HG02571 (cell line): ENCODE results near the gene JAM2.
"Not testable (repeated sequence)": the region's sequence is repeated elsewhere in the genome, so short reads cannot be mapped to it uniquely, and the experiment has no call there.

Experiments
- ATAC-seq: cut with Tn5 transposase; IDR thresholded peaks from one replicate; pipeline ENCODE4 v1.9.1; 2021; ENCODE audit warnings: mild to moderate bottlenecking, moderate library complexity; ENCODE audit not compliant: unreplicated experiment

Gene JAM2

GRCh38 chr21:25638660-25639550 is at the start of gene JAM2:
TSS of gene JAM2 (plus strand) at chr21:25639258. CDS start at chr21:25639822, 564 bp downstream.
- ATAC-seq: peak; percentile 71

DNA sequence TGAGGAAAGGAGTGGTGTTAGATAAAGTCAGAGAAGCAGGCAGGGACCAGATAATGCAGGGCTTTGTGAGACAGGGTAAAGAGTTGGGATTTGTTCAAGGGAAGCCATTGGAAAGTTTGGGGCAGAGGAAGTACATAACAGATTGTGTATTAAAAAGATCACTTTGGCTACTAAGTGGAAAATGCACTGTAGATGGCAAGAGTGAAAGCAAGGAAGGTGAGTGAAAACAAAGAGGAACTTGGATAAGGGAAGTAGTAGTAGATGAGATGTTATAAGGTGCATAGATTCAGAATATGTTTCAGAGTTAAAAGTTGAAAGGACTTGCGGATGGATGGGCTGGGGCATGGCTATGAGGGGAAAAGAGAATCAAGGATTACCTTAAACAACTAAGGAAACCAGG is 49.2 kb upstream of the JAM2 start:
- ATAC-seq: no peak

GRCh38 chr21:25607151-25608043 is 31.7 kb upstream of the JAM2 start, which contains the start of gene MRPL39:
TSS of gene MRPL39 (minus strand) at chr21:25607481. CDS start at chr21:25607475, 6 bp downstream.
- peak; percentile 94 for ATAC-seq

DNA sequence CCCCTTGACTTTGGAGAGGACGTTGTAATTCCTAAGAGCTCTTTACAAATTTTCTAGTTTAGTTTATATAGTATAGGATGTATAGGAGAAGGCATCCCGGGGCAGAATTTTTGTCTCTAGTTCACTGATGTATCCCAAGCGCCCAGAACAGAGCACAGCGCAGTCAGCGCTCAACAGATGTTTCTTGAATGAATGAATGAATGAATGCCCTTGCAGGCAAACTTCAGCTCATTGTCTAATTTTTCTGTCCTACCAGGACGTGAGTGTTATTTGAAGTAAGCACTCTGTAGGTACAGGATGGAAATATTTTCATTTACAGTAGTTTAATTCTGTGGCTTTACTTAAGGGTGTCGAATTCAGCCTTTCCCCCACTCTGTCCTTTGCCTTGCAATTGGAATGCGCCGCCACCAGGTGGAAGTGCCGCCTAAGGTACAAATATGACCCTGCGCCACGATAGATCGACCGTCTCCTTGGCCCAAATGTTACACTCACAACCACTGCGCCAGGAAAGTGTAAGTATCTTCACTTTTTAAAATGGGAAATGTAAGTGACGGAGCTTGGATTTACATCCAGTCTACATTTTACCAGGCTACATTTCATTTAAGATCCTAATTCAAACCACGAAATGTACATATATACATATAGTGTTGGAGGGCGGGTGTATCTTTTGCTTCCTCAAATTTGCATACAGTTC is 30.9 kb upstream of the JAM2 start:
- ATAC-seq: peak; percentile 75

DNA sequence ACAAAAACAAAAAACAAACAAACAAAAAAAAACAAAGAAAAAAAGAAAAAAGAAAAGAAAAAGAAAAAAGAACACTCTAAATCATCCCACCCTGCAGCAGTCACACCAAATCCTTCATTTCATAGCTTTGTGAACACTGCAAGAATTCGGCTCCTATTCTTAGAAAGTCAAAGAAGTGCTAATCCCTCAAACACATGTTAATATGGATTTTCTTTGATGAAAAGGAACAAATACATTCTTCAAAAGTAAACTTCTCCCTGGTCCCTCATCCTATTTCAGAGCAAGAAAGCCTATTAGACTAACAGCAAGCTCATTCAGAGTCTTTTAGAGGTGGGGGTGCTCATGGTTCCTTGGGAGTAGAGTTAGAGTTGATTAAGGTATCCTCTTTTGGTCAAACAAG is 24.6 kb upstream of the JAM2 start:
- ATAC-seq: no peak

GRCh38 chr21:25615880-25616279 is 23.2 kb upstream of the JAM2 start:
- ATAC-seq: no peak

- no peak for ATAC-seq
Measured at GRCh38 chr21:25619198-25619597, 19.9 kb upstream of the JAM2 start.

DNA sequence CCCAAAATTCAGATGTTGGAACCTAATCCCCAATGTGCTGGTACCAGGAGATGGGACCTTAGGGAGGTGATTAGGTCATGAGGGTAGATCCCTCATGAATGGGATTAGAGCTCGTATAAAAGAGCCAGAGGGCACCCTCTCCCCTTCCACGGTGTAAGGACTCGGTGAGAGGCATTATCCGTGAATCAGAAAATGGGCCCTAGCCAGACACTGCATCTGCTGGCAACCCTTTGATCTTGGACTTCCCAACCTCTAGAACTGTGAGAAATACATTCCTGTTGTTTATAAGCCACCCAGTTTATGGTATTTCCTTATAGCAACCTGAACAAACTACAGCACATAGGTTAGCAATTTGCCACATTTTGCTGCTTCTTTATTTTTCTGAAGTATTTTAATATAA is 14.5 kb upstream of the JAM2 start:
- ATAC-seq: no peak

DNA sequence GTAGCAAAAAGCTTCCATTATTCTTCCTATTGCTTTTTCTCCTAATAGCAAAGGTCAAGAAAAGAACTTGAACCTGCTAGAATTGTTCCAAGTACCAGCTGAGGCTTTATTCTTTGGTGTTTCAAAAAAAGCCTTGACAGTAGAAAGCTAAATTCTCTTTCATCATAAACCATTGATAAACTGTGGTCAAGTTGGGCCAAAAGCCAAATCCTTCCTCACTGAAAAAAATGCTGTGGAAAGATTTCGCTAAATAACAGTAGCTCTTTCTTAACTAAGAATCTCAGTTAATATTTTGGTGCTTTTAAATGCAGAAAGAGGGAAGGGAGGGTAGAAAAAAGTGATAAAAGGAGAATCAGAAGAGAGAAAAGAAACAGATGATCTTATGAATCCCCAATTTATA is 14.0 kb upstream of the JAM2 start:
- ATAC-seq: no peak

GRCh38 chr21:25625776-25626555 is 13.1 kb upstream of the JAM2 start:
- ATAC-seq: not testable (repeated sequence)

GRCh38 chr21:25626757-25627156 is 12.3 kb upstream of the JAM2 start:
- ATAC-seq: no peak

GRCh38 chr21:25632296-25632695 is 6.8 kb upstream of the JAM2 start:
- ATAC-seq: no peak

- no peak for ATAC-seq
Measured at GRCh38 chr21:25635310-25635709, 3.7 kb upstream of the JAM2 start.

DNA sequence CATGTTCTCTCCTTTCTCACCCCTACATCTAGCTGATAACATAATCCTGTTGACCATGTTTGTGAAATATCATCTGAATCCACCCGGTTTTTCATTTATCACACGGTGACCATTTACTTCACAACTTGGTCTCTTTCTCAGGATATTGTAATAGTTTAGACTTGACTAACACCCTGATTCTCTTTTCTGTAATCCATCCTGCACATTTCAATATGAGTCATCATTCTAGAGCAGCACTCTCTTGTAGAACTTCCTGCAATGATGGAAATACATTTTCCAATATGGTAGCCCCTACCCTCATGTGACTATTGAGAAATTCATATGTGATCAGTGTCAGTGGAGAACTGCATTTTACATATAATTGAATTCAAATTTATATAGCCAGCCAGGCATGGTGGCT is 2.3 kb upstream of the JAM2 start:
- no peak for ATAC-seq

- no peak for ATAC-seq
Measured at GRCh38 chr21:25637851-25638659, 1.0 kb upstream of the JAM2 start.

DNA sequence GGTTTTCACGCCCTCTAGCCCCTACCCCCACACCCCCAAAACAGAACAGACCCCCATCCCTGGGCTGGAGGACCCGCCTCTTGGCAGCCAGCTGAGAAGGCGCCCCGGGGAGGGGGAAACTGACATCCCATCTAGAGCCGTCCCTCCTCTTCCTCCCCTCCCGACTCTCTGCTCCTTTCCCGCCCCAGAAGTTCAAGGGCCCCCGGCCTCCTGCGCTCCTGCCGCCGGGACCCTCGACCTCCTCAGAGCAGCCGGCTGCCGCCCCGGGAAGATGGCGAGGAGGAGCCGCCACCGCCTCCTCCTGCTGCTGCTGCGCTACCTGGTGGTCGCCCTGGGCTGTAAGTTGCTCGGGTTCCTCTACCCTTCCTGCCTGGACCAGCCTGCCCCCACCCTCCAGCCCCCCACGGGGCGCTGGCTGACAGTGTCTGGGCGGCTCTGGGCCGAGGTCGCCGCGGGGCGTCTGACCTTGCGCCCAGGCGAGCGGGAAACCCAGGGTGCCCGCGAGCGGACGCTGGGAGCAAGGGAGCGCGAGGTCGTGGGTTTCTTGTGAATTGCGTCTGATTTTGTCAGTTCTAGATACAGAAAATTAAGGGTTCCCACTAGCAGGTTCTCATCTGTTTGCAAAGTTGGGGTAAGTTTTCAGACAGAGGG is 618 bp downstream of the JAM2 start:
- ATAC-seq: peak; percentile 55

GRCh38 chr21:25640202-25640942 is 1.3 kb downstream of the JAM2 start:
- ATAC-seq: peak; percentile 19

DNA sequence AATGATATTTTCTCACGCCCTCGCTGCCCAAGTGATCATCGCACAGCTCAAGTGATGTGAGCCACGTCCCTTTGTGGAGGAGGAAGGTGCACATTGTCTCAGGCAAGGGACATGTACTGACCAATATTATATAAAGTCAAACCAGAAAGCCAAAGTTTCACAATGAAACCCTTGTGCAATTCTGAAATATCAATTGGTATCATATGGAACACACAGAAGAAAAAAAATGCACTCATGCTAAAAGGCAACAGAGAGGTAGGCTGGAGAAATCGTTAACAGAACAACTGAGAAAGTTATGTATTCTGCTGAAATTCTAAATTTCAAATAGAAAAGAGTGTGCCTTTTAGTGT is 1.9 kb downstream of the JAM2 start:
- no peak for ATAC-seq
